Fibroblast of pulmonary artery (primary cell): ENCODE measurements around the gene TYROBP.
A peak's percentile ranks its signal among the peaks of the same experiment; 100 is the strongest.

Experiments
- DNase-seq: peaks from one replicate; pipeline ENCODE4 v3.0.0-alpha.2; 2010; ENCODE audit warnings: low read depth
- H3K4me3 ChIP-seq: replicated peaks from 2 replicates; pipeline ENCODE4 v1.5.1; 2011; ENCODE audit warnings: low read depth, mild to moderate bottlenecking, control low read depth, low read length, moderate library complexity
- CTCF ChIP-seq: IDR thresholded peaks from 2 replicates; pipeline ENCODE4 v1.5.1; 2011; ENCODE audit warnings: mild to moderate bottlenecking, control low read depth, low read length, inconsistent platforms; ENCODE audit errors: missing control alignments

The TYROBP gene

GRCh38 chr19:35937345-35938281, 29.5 kb upstream of the TYROBP start:
- no peak for DNase-seq
- peak overlapping the region; percentile 78 for H3K4me3 ChIP-seq
- no peak for TF ChIP-seq CTCF

GRCh38 chr19:35936738-35937268, 28.7 kb upstream of the TYROBP start:
- DNase-seq = no peak
- H3K4me3 ChIP-seq = peak overlapping the region; percentile 78
- no peak for TF ChIP-seq CTCF

GRCh38 chr19:35935911-35936737, 28.0 kb upstream of the TYROBP start, which contains the start of gene LRFN3:
TSS of gene LRFN3 (plus strand) at chr19:35936374. CDS start at chr19:35939426, 3,052 bp downstream.
- peak within 1 kb of the TSS; percentile 78 for H3K4me3 ChIP-seq
- TF ChIP-seq CTCF = no peak
- peak; percentile 75 for DNase-seq

GRCh38 chr19:35932291-35932936, 24.3 kb upstream of the TYROBP start:
- no peak overlapping the region for H3K4me3 ChIP-seq
- no peak for TF ChIP-seq CTCF

GRCh38 chr19:35931874-35932202, 23.7 kb upstream of the TYROBP start:
- no peak for DNase-seq
- H3K4me3 ChIP-seq = no peak overlapping the region
- no peak for TF ChIP-seq CTCF

More at GRCh38 chr19:35932291-35932936, 24.3 kb upstream of the TYROBP start:
- no peak for DNase-seq

- H3K4me3 ChIP-seq = peak overlapping the region; percentile 27
- TF ChIP-seq CTCF = peak; percentile 85
- DNase-seq = peak; percentile 100
Observed at GRCh38 chr19:35931161-35931873, 23.2 kb upstream of the TYROBP start.
